Muscle layer of duodenum (tissue), 2 donors: ENCODE measurements around the gene MTA2.
"Not testable (repeated sequence)": the region's sequence is repeated elsewhere in the genome, so short reads cannot be mapped to it uniquely, and the experiment has no call there.

ENCODE experiments used
- H3K27ac ChIP-seq: one replicate; pipeline ENCODE4 v1.7.0; 2013; ENCODE audit warnings: mild to moderate bottlenecking, low read length
- H3K27me3 ChIP-seq: one replicate; pipeline ENCODE4 v1.7.0; 2013; ENCODE audit warnings: low read depth, mild to moderate bottlenecking, control low read depth, low read length
- H3K36me3 ChIP-seq, 2 donors: one replicate each; pipeline ENCODE4 v1.7.0; 2013; ENCODE audit warnings: low read length in 2 of 2, control low read depth in 1 of 2, mild to moderate bottlenecking in 1 of 2; ENCODE audit not compliant: insufficient read depth in 2 of 2, control insufficient read depth in 1 of 2
- H3K4me1 ChIP-seq, 2 donors: one replicate each; pipeline ENCODE4 v1.7.0; 2013; ENCODE audit warnings: low read length in 2 of 2, mild to moderate bottlenecking in 2 of 2, control low read depth in 1 of 2, moderate library complexity in 1 of 2; ENCODE audit not compliant: insufficient read depth in 2 of 2, control insufficient read depth in 1 of 2
- H3K4me3 ChIP-seq, 2 donors: one replicate each; pipeline ENCODE4 v1.7.0; 2013; ENCODE audit warnings: low read length in 2 of 2, low read depth in 1 of 2, mild to moderate bottlenecking in 1 of 2
- H3K9me3 ChIP-seq, 2 donors: one replicate each; pipeline ENCODE4 v1.7.0; 2013; ENCODE audit warnings: low read length in 2 of 2, control low read depth in 1 of 2, mild to moderate bottlenecking in 1 of 2; ENCODE audit not compliant: control insufficient read depth in 1 of 2
- donor health status: healthy.

The MTA2 gene

DNA sequence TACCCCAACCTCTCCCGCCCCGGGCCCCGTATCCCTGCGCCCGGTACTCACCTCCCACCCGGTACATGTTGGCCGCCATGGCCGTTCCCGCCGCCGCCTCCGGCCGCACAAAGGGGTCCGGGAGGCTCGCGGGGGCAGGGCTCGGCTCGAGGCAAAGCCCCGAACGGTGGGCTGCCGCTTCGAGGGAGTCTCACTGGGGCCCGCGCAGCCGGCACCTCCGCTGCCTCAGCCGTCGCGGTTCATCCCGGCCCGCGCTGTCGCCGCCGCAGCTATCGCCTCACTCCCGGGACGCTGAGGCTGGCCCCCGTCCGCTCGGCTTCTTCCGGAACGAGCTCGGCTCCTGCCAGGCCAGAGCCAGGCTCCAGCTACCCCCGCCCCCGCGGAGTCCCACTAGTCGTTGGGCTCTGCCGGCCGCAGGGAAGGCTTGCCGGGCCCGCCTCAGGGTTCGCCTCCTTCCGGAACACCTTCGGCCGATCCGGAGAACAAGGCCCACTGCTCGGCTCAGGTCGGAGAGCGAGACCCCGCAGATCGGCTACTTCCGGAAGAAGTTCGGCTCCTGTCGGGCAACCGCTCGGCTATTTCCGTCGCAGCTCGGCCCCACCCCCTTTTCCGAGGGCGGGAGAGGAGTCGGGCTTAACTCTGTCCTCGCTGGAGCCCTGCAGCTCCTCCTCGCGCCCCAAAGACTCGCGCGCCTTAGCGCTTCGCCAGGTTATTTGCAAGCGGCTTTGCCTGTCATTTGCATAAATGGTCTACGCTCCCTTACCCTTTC lies at the start of gene MTA2:
TSS of gene MTA2 (minus strand) at position 494 of the 769 bp plus-strand sequence. CDS start at position 79, 415 bp downstream.
- peak within 1 kb of the TSS; percentile 83 for H3K27ac ChIP-seq
- H3K4me3 ChIP-seq, result peak within 1 kb of the TSS; percentile 89 to 93
- H3K27me3 ChIP-seq, result no peaks in the 10 kb centered on the region
- H3K4me1 ChIP-seq, result peaks cover 23 to 42% of the 10 kb centered on the region in 2 donors
- H3K36me3 ChIP-seq, result peaks cover 15 to 42% of the 10 kb centered on the region in 2 donors
- no peaks in the 10 kb centered on the region for H3K9me3 ChIP-seq

- H3K27me3 ChIP-seq, H3K9me3 ChIP-seq, H3K27ac ChIP-seq, H3K4me3 ChIP-seq: not testable (repeated sequence)
- peaks cover 11 to 27% of the 10 kb centered on the region in 2 donors for H3K36me3 ChIP-seq
- H3K4me1 ChIP-seq, result peaks cover 6 to 28% of the 10 kb centered on the region in 2 donors
Observed at GRCh38 chr11:62650283-62650682, 48.6 kb upstream of the MTA2 start.

DNA sequence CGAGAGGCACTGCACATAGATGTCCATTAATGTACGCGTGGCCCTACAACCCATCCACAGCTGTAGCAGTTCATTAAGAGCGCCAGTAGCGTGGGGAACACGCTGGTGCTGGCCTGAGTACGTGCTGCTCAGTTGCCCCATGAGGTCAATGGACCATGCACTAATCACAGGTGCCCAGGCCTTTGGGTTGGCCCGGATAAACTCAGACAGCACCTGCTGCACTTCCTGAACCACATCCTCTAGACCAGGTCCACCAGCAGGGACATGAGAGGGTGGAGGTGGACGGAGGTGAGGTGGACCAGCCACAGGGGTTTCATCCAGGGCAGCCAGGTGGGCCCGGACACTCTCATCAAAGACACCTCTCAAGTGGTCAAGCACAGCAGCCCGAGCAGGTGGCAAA lies 47.8 kb upstream of the MTA2 start:
- Histone ChIP-seq H3K36me3 (peaks cover 11 to 28% of the 10 kb centered on the region in 2 donors), H3K4me1 (peaks cover 6 to 36% of the 10 kb centered on the region in 2 donors), H3K27me3 (no peaks in the 10 kb centered on the region), H3K4me3 (no peak overlapping the region), H3K9me3 (no peaks in the 10 kb centered on the region), H3K27ac (no peak overlapping the region)

GRCh38 chr11:62648967-62649364 lies 47.3 kb upstream of the MTA2 start:
- Histone ChIP-seq H3K4me1 (peaks cover 6 to 39% of the 10 kb centered on the region in 2 donors), H3K4me3 (no peak overlapping the region), H3K27me3 (no peaks in the 10 kb centered on the region), H3K36me3 (peaks cover 11 to 32% of the 10 kb centered on the region in 2 donors), H3K27ac (no peak overlapping the region), H3K9me3 (no peaks in the 10 kb centered on the region)

GRCh38 chr11:62648185-62648966 lies 46.7 kb upstream of the MTA2 start:
- H3K9me3 ChIP-seq, result no peaks in the 10 kb centered on the region
- no peaks in the 10 kb centered on the region for H3K27me3 ChIP-seq
- H3K4me3 ChIP-seq, result no peak overlapping the region
- no peak overlapping the region for H3K27ac ChIP-seq
- H3K4me1 ChIP-seq, result peaks cover 6 to 39% of the 10 kb centered on the region in 2 donors
- peaks cover 11 to 36% of the 10 kb centered on the region in 2 donors for H3K36me3 ChIP-seq

GRCh38 chr11:62647609-62648005 lies 45.9 kb upstream of the MTA2 start:
- H3K36me3 ChIP-seq, result peaks cover 14 to 43% of the 10 kb centered on the region in 2 donors
- no peaks in the 10 kb centered on the region for H3K27me3 ChIP-seq
- H3K9me3 ChIP-seq, result no peaks in the 10 kb centered on the region
- peaks cover 6 to 38% of the 10 kb centered on the region in 2 donors for H3K4me1 ChIP-seq
- no peak overlapping the region for H3K4me3 ChIP-seq
- no peak overlapping the region for H3K27ac ChIP-seq

GRCh38 chr11:62646825-62647608 lies 45.4 kb upstream of the MTA2 start:
- Histone ChIP-seq H3K4me1 (peaks cover 6 to 32% of the 10 kb centered on the region in 2 donors), H3K27ac (peak overlapping the region; percentile 68), H3K36me3 (peaks cover 16 to 43% of the 10 kb centered on the region in 2 donors), H3K27me3 (no peaks in the 10 kb centered on the region), H3K4me3 (peak overlapping the region in 1 of 2 donors; percentile 99), H3K9me3 (no peaks in the 10 kb centered on the region)

DNA sequence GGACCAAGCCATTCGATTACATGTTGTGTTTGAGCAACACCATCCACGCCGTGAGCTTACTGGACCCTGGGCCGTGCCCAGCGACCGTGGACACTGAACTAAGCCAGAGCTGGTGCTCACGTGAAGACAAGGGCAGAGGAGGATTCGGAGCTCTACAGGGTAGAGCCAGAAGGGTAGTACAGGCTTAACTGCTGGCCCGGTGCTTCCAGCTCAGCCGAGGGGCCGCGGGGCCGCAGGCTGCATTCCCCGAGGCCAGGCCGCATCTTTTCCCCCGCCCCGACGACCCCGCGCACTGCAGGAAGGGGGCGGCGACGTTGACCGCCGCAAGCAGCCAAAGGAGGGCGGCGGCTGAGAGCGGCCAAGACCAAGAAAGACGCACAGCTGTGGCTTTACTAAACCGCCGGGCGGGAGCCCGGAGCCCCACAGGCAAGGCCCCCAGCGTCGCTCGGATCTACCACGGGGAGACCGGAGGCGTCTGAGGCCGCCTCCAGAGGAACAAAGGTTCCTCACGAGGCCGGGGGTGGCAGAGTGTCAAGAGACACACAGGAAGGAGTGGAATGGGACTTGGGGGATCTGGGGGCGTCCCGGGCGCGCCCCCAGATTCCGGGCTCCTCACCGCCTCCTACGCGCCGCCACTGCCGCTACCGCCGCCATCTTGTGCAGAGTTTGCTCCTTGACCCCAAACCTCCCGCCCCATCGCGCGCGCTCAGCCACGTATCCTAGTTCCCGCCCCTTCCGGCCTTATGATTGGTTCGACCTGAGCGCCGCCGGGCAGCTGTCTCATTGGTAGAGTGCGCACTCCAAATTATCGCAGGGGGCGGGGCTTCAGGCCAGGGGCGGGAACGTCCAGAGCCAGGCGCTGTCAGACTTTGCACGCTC lies 44.5 kb upstream of the MTA2 start, which contains the start of gene GANAB:
TSS of gene GANAB (minus strand) at position 668 of the 879 bp plus-strand sequence. CDS start at position 654, 14 bp downstream.
- H3K9me3 ChIP-seq, result no peaks in the 10 kb centered on the region
- H3K36me3 ChIP-seq, result peaks cover 16 to 43% of the 10 kb centered on the region in 2 donors
- H3K4me1 ChIP-seq, result peaks cover 6 to 25% of the 10 kb centered on the region in 2 donors
- peak within 1 kb of the TSS; percentile 81 to 99 for H3K4me3 ChIP-seq
- H3K27ac ChIP-seq, result peak within 1 kb of the TSS; percentile 75
- no peaks in the 10 kb centered on the region for H3K27me3 ChIP-seq

DNA sequence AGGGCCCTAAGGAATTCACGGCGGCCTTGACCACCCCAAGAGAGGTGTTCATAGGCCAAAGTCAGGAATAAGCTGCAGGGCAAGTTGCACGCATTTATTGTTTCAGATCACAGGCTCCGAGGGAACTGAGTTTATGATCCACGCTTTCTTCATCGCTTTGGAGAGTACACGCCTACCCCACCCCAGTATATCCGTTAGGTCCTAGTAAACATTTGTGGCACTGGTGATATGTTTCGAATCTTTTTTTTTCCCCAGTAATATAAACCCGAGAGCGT lies 43.9 kb upstream of the MTA2 start:
- no peaks in the 10 kb centered on the region for H3K27me3 ChIP-seq
- H3K9me3 ChIP-seq, result no peaks in the 10 kb centered on the region
- H3K4me3 ChIP-seq, result peak overlapping the region; percentile 81 to 99
- H3K27ac ChIP-seq, result peak overlapping the region; percentile 75
- H3K36me3 ChIP-seq, result peaks cover 16 to 43% of the 10 kb centered on the region in 2 donors
- H3K4me1 ChIP-seq, result peaks cover 6 to 25% of the 10 kb centered on the region in 2 donors

GRCh38 chr11:62644220-62644619 lies 42.6 kb upstream of the MTA2 start:
- Histone ChIP-seq H3K27me3 (no peaks in the 10 kb centered on the region), H3K27ac (no peak overlapping the region), H3K4me3 (no peak overlapping the region), H3K36me3 (peaks cover 15 to 42% of the 10 kb centered on the region in 2 donors), H3K4me1 (peaks cover 6 to 25% of the 10 kb centered on the region in 2 donors), H3K9me3 (no peaks in the 10 kb centered on the region)
